GM21737 (cell line): Measurements from ENCODE around the gene RNASE2.
A peak's percentile ranks its signal among the peaks of the same experiment; 100 is the strongest.
"Not testable (repeated sequence)": the region's sequence is repeated elsewhere in the genome, so short reads cannot be mapped to it uniquely, and the experiment has no call there.

Experiments
- ATAC-seq: cut with Tn5 transposase; IDR thresholded peaks from one replicate; pipeline ENCODE4 v1.9.1; 2021; ENCODE audit warnings: mild to moderate bottlenecking, moderate library complexity; ENCODE audit not compliant: unreplicated experiment

Gene RNASE2

GRCh38 chr14:20980906-20981305 lies 25.6 kb downstream of the RNASE2 start:
- no peak for ATAC-seq

- ATAC-seq, result no peak
These were observed 27.5 kb downstream of the RNASE2 start for GRCh38 chr14:20982646-20983369.

DNA sequence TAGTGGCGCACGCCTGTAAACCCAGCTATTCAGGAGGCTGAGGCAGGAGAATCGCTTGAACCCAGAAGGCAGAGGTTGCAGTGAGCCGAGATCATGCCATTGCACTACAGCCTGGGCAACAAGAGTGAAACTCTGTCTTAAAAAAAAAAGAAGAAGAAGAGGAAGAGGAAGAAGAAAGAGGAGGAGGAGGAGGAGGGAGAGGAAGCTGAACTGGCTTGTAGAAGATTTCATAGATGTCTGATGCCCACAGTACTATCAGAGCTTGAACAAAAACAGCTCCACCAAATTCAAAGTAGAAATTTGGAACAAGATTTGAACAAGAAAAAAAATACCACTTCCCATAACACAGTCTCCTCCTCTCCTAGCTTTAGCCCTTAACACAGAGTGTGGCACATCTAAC lies 30.4 kb downstream of the RNASE2 start:
- not testable (repeated sequence) for ATAC-seq

DNA sequence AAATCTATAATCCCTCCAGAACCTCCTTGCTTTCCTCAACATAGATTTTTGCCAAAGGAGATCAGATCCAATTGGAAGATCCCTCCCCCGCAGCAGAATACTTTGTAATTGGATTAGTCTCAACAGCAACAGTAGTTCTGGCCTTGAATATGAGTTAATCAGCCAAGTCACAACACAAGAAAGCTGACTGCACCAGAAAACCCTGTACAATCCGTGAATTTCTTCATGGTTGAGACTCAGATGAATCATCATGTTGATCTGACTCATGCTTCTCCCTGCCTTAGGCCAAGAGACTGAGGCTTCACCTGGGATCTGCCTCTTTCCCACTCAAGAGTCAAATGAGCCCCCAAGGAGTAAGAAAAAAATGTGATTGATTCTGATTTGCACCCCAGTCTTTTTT lies 31.5 kb downstream of the RNASE2 start:
- no peak for ATAC-seq

- ATAC-seq, result no peak
These were observed 33.6 kb downstream of the RNASE2 start for GRCh38 chr14:20988717-20989470.

DNA sequence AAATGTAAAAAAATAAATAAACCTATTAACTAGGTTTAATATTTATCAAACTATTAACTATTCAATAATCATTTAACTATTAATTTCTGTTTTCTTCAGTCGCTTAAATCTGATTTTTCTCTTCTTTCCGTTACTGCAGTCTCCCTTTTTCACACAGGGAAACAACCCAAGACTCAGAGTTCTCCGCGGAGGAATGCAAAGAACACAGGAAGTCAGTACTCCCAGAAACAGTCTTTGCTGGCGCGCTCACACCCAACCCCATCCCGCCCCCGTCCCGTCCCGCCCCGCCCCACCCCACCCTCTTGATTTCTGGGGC lies 34.1 kb downstream of the RNASE2 start:
- ATAC-seq, result no peak

GRCh38 chr14:20989787-20990600 lies 34.7 kb downstream of the RNASE2 start, which contains the start of gene METTL17:
TSS of gene METTL17 (plus strand) at chr14:20989980. CDS start at chr14:20990003, 23 bp downstream.
- ATAC-seq, result peak; percentile 93

- no peak for ATAC-seq
These were observed 41.2 kb downstream of the RNASE2 start for GRCh38 chr14:20996521-20996920.

GRCh38 chr14:20997115-20997514 lies 41.8 kb downstream of the RNASE2 start:
- no peak for ATAC-seq

DNA sequence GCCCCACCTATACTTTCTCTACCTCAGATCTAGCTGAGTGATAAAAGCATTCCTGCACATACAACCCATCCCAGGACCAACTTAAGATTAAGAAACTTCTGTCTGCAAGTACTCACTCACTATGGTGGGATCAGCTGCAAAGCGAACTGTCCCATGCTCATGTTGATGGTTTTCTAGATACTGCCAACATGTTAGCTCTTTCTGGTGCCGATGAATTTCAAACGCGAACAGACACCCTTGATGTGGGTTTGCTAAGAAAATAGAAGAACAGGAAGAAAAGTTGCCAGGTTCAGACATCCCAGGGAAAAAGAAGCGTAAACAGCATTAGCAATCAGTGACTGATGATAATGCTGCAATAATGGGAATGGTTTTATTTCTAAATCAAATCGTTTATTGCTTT lies 42.3 kb downstream of the RNASE2 start:
- ATAC-seq, result no peak

DNA sequence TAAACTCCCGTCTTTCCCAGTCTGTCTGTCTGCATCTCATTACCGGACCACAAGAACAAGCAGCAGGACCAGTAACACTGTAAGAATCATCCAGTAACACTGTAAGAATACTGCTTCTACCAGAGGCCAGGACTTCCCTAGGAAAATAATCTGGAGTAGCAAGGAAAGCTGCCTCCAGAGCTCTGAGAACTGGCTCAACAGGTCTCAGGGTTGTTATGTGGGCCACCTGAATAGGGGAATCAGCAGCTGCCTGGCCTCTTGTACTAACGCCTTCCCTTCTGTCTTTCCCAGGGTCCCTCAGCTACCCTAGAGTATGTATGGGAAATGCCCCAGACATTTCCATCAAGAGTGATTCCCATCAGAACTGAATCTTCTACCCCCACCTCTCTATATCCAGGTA lies 42.9 kb downstream of the RNASE2 start:
- no peak for ATAC-seq

GRCh38 chr14:20998674-20999366 lies 43.5 kb downstream of the RNASE2 start, which contains the start of gene SLC39A2:
TSS of gene SLC39A2 (plus strand) at chr14:20999293. CDS start at chr14:20999447, 154 bp downstream.
- ATAC-seq, result no peak

- no peak for ATAC-seq
These were observed 44.3 kb downstream of the RNASE2 start for GRCh38 chr14:20999591-20999990.

GRCh38 chr14:21001218-21001617 lies 45.9 kb downstream of the RNASE2 start:
- ATAC-seq, result no peak

DNA sequence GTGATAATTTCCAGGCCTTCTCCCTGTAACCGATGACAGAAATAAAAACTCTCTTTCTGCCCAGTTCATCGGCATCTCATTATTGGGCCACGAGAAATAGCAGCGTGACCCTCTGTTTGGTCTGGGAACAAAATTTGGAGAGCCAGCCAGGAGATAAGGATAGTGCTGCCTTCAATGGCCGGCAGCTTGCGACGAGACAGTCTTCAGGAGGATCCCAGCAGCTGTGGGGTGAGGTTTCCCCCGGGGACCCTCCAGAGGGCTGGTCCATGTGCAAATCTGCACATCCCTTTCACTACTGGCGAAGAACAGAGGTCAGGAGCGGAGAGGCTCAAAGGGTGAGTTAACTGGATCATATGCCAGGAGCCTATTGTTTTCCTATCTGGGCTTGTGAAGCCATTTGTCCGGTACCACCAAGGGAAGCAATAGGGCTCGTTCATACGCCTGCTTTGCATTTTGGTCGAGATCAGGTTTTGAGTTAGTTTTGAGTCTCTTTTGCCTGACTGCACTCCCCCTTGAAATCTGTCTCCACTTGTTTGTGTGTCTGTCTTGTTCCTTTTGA lies 48.6 kb downstream of the RNASE2 start:
- ATAC-seq, result no peak
